NCI-H187 (cell line): ENCODE measurements around the gene OTOF.

ENCODE experiments used
- DNase-seq, 2 experiments: peaks; one replicate each; lab custom pipeline; 2025; lab: John Stamatoyannopoulos, UW

OTOF gene

DNA sequence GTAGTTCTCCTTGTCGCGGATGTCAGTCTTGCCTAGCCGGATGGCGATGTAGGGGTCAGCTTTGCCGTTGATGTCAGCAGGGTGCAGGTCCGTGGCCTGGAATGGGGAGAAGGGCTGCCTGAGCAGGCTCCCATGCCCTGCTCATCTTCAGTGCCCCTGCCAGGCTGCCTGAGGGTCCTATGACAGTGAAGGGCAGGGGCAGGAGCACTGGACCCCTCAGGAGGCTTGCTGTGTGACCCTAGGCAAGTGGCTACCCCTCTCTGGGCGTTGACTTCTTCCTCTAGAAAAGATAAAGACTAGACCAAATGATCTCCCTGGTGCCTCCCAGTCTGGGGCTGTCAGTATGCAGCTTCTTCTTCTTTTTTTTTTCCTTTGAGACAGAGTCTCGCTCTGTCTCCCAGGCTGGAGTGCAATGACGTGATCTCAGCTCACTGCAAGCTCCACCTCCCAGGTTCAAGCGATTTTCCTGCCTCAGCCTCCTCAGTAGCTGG, 11.9 kb downstream of the OTOF start:
- no peak for DNase-seq

DNA sequence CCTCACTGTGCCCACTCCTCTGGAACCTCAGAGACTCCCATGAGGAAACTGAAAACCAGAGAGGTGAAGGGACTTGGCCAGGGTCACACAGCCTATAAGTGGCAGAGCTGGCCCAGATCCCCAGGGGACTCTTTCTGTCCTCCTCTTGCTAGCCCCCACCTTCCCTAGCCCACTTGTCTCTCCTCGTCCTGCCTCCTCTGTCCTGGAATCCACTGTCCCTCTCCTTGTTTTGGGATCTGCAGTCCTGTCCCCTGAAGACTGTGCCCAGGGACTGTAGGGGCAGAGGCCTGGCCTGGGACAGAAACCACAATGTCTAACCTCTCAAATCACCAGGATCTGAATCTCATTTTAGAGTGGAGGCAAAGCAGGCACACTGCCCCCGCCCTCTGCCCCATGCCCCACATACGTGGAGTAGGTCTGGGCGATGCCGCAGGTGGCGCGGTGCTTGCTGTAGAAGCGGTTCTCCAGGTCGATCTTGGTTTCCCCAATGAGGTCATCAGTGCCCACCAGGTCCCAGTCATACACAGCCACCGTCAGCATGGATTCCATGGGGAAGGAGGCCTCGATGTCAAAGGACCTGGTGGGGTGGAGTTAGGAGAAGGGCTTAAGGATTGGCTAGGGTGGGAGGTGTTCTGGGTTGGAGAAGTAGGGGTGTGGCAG, 12.5 kb downstream of the OTOF start:
- no peak for DNase-seq

DNA sequence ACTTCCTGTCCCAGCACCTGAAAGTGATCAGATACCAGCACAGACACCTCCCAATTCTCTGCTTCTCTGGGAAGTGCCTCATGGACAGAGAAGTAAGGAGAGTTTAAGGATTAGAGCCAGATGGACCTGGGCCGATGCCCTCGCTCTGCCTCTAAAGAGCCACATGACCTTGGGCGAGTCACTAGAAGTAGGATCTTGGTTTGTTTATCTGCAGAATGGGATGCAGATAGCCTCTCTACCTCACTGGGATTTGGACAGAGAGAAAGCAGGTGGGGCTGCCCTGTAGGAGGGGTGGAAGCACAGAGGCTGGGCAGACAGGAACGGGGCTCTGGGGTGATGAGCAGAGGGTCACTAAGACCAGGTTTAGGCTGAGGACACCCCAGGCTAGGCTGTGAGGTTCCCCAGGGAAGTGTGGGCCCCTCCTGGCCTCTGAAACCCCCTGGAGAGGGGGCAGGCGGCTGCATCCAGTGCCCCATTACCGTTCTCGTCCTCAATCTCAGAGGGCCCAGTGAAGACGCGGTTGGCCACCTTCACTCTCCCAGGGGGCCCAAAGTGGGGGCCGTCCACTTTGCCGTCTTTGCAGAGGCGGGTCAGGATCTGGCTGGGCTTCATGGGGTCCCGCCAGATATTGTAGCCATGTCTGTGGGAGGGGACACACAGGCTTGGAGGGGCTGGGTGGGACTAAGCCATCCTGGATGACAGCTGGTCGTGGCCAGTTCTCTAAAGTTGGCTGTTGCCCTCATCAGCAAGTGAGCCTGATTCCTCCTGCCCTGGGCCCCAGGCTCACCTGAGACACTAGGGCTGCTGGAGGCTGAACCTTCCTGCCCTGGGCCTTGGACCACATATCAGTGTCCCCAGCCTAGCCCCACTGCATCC, 13.3 kb downstream of the OTOF start:
- DNase-seq: no peak

DNA sequence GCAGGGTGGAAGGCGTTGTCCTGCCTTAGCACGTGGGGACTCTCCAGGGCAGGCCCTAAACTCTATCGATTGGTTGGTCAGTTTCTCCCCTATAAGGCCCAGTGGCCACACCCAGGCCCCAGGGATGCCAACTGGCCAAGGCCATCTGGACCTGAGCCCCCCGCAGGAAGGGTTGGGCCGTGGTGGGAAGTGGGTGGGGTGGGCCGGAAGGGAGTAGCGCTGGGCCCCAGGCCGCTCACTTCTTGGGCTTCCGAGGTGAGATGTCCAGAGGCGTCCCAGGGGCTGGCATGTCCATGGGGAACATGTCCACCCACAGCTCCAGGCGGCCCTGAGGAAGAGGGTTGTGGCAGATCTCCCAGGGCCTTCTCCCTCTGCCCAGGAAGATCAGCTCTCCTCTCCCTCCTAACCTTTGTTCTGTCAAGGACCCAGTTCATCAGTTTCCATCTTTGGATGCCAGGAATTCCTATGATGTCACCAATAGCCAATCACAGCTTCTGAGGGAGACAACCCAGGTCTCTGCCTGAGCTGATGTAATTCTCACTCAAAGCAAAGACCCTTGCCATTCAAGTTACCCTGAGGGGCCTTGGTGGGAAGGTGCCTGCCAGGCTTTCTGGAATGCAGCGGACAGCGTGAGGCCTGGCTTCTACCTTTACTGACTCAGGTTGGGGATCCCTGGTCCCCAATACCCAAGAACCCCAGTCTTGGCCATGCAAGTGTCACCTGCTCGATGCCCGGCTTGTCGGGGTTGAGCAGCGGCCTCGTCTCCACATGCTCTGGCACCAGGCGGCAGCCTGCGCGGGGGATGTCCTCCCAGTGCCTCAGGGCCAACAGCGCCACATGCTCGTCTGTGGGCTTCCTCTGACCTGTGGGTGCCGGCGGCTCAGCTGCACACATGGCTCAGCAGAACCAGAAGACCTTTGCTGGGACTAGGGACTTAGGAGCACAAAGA, 14.4 kb downstream of the OTOF start:
- no peak for DNase-seq

DNA sequence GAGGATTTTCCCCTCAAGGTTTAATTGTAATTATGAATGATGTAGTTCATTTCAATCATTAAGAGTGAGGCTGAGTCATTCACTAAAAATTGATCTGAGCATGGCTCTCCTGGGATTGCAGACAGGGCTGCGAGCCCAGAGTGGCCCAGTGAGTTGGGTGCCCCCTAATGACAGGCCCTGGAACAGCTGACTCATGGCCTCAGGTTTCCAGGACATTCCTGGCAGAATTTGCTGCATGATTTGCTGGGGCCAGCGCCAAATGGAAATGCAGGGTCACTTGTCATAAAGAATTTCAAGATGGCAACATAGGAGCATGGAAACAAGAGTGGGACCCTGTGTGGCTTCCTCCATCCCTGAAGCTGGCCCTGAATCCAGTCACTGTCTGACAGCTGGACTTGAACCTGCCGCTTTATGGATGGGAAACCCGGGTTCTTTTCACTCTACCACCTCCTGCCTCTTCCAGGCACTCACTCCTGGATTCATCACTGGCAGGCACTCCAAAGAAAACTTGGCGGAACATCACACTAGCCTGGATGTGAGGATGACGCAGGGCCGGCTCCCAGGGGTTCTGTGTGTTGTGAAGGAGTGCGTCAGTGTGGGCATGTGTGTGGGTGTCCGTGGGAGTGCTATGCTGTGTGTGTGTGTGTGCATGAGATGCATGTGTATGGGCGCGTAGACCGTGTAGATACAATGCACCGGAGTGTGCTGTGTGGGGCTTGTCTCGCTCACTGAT, 15.2 kb downstream of the OTOF start:
- no peak for DNase-seq

DNA sequence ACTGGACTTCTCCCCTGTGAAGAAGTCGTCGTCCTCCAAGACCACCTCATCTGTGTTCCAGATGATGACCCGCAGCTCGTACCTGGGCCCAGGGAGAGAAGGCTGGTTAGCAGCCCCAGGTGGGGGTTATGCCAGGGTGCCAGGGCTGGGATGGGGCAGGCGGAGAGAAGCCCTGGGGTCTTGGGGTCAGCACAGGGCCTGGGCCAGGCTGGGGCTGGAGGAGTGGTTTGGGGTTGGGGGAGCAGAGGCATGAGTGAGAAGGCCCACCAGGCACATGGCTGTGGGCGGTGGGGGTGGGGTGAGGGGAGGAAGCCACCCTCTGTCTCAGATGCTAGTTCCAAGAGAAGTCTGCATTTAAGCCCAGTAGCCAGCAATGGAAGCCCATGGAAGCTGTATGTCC, 15.8 kb downstream of the OTOF start:
- DNase-seq: no peak

DNA sequence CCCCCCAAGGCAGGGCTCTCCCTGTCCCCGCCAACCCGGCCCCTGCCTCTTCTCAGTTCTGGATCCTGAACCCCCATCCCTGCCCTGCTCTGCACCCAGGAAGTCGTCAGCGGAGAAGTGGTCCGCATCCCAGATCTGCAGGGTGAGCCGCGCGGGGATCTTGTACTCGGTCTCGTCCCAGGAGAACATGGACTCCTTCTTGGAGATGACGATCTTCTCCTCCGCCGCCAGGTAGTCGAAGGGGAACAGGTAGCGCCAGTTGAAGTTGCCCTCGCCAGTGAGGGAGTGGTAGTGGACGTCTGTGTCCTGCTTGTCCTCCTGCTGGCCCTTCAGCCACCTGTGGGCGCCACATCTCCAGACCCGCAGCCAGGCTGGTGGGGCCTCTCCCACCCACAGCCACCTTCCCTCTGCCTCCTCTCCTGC, 16.3 kb downstream of the OTOF start:
- DNase-seq: no peak

DNA sequence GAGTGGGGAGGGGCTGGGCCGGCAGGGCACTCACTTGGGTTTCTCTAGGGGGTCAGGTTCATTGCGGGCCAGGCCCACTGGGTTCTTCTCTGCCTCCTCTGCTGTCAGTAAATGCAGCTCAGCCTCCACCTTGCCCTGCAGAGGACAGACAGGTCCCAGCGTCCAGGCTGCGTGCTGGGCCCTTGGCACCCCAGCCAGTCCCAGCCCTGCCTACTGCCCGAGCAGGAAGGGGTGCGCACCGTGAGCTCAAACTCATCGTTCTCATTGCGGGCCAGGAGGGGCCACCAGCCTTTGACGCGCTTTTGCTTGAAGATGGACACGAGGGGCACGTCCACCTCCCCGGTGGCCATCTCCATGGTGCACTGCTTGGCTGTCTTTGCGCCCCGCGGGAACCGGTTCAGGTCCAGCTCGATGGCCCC, 17.3 kb downstream of the OTOF start:
- DNase-seq: no peak

DNA sequence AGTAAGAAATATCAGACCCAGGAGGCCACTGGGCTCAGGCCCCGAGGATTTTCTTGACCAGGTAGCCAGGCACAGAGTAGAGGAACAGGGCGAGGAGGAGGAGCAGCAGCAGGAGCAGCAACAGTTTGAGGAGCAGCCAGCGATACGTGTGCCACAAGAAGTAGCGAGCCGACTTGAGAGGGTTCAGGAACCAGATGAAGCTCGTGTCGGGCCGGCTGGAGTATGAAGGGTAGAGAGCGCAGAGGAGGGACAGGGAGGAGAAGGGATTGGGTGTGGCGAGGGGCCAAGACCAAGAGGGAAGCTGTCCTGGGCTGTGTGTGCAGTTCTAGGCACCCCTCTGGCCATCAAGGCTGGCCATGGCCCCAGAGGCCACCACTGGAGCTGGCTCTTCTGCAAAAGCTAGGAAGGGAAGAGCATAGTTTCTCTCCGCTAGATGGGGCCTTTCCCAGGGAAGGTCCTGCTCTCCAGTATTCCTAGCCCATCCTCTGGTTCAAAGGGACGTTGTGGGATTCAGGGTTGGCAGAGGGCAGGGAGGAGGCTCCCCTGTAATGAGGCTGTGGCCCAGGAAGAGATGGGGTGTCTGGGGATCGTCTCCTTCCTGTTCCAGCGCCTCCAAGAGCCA, 17.8 kb downstream of the OTOF start:
- DNase-seq: no peak

DNA sequence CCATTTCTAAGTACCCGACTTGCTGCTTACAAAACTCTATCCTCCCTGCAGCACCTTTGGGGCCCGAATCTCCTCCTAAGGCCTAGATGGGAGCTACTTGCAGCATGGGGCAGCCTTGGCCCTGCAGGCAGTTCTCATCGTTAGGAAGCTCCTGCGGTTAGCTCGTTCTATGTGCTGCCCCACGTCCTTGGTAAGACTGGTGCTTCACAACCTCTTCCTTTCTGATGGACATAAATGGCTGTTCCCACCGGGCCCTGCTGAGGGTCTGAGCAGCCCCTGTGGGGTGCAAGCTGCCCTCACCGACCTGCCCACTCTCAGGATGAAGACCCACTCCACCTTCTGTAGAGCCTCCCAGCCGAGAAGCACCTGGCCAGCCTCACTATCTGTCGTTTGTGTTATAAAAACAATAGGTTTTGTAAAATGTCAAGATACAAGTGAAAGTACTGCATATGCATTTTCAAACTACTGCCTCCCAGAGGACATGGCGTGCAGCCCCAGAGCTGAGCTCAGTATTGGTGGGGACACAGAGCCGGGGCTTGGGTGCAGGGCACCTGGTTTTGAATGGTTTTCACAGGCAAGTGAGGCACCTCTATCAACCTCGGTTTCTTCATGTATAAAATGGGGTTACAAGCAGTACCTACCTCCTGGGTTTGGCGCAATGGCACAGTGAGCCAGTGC, 19.4 kb downstream of the OTOF start:
- no peak for DNase-seq

DNA sequence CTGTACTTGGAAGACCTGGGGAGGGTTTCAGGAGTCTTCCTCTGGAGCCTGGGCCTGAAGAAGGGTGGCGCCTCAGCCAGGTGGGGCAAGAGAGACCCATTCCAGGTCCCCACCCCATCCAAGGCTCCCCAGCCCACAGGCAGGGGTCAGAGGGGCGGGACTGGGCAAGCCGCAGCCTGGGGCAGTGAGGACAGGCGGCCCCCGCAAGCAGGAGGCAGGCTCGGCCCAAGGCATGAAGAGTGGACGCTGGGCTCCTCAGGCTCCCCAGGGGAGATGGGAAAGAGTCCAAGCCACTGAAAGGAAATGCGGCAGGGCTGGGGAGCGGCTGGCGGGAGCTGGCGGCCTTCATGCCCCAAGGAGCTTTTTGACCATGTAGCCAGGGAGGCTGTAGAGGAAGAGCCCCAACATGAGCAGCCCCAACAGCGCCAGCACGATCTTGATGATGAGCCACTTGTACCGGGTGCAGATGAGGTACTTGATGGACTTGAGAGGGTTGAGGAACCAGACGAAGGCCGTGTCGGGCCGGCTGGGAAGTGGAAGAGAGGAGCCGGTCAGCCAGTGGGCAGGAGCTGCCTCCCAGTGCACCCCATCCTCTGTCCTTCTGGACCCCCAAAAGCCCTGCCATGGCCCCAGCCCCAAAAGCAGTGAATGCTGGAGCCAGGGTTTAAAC, 20.1 kb downstream of the OTOF start:
- no peak for DNase-seq

DNA sequence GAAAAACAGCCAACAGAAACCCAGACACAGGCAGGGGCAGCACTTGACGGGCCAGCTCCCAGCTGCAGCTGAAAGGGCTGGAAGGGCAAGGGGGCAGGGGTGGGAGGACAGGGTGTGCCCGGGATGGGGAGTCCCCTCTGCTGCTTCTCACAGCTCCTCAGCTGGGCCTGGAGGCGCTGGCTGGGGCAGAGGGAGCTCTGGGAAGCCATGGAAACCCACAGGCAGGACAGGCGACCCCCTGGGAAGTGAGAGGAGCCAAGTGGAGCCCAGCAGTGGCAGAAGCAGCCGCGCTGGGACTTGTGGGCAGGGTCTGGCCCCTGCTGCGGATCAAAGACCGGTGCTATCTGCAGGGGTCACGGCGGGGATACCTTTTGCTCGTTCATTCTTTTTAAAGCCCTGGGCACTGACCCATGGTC, 20.7 kb downstream of the OTOF start:
- DNase-seq: no peak

DNA sequence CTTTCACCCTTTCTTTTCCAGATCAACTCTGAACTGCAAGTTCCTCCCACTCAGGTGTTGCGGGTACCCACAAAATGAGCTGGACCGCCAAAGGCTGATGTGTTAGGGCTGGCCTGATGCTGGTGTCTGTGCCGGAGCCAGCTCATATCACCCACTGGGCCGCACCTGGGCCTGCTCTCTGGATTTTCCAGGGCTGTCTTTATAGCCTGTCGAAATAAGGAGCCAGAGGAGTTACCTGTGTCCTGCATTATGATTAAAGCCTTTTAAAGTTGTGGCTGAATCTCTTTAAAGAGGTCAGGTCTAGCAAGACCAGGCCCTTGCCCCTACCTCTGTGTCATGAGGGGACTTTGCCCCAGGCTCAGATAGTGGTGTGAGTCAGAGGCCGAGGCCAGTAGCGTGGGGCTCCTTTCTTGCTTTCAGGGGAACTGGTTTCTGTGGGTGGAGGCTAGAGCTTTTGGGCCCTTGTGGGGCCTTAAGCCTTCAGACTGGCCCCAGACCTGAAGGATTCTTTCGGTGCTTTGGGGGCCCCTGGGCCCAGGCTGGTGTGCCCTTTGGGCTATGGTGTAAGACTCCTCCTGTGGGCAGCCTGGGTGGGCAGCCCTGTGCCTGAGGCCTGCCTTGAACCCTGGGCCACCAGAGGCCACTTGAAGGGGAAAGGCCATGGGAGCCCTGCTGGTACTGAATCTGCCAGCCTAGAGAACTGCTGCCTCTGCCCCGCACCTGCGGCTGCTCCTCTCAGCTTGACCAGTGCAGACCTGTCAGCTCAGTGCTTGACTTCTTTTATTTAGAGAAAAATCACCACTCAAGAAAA, 21.3 kb downstream of the OTOF start:
- DNase-seq: no peak

DNA sequence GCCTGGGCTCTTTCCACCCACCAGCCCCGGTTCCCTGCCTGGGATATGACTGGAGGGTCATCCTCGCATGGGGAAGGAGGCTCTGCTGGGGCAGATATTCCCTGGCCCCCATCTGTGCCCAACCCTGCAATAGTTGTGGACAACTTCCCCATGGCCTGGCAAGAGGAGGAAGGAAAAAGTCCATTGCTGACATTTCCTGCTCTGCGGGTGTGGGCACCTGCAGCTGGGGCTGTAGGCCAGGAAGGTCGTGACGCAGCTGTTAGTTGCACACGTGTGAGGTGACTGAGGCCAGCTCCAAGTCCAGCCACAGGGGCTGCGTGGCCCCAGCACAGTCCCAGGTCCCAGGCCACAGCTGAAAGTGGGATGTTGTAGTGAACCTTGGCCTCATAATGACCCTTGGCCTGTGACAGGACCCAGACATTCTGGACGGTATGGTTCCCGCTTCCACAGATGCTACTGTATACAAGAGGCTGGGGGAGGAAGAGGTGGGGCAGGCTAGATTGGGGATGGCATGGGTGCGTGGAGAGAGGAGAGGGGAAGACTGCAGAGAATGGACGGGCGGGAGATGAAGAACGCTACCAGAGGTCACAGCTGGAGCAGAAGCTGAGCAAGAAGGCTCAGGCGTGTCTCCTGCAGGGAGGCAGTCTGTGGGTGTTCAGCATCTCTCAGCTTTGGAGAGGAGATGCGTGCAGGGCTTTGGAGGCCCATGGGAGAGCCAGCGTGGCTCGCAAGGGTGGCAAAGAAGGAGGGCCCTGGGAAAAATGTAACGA, 22.1 kb downstream of the OTOF start:
- no peak for DNase-seq

DNA sequence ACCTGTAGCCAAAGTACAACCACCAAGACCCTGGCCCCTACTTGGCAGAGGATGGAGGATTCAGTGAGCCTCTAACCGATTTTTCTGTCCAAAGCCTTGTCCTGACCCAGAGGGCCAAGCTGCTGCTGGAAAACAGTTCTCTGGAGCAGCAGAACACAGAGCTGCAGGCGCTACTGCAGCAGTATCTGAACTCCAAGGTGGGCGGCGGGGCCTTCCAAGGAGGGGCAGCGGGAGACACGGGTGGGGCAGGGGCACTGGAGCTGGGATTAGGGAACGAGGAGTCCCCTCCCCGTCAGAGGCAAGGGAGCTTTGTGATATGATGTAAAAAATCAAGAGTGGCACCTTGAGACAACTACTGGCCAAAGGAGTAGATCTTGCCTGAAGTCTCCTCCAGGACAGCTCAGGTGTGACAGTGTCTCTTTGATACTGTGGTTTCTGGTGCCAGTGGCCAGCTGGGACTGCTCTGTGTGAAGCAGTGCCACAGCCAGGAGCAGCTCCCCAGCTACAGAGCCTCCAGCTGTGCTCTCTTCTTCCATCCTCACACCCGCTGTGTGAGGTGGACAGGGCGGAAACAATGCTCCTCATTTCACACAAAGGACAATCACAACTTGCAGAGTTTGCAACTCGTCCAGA, 22.8 kb downstream of the OTOF start:
- DNase-seq: no peak

DNA sequence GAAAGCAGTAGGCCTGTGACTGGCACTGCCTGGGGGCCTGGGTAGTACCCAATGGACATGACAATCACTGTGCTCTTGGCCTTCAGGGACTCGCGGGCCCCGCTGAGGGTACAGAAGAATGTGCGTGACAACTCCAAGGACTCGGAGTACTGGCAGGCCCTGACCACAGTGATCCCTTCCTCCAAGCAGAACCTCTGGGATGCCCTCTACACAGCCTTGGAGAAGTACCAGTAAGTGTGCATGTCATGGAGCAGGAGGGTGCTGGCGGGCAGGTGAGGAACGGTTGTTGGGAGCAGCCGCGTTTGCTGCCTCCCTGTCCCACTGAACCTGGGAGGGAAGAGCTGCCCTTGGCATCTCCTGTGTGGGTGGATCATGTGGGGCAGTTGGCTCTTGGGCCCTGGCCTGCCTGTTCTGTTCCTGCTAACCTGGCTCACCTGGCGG, 23.3 kb downstream of the OTOF start:
- no peak for DNase-seq

DNA sequence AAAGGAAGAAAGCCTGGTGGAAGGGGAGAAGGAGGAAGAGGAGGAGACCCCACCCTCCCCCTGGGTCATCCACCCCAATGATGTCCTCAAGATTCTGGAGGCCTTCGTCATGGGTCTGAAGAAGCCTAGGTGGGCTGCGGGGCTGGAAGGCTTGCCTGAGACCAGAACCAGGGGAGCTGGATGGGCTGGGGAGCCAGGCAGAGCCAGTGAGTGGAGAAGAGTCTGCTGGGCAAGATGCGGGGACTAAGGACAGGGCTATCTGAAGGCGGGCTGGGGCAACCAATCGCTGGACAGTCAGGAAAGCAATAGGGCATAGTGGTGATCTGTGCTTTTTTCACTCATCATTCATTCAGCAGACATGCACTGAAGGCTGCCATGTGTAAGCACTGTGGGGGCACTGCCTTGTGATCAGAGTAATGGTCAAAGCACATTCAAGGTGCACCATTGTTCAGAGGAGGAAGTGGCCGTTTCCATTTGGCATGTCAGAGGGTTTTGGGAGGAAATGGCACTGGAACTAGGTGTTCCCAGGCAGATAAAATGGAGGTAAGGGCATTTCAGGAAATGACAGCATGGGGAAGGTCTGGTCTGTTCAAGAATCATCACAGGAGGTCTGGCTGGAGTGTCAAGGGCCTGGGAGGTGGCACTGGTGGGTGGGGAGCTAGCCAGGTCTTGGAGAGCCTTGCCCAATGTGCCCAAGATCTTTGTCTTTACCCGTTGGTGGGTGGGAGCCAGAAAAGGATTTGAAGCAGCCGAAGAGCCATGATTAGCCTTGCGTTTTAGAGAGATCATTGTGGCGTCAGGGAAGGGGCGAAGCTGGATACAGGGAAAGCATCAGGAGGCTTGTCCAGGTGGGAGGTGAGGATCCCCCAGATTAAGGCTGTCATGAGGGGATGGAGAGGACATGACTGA, 24.2 kb downstream of the OTOF start:
- DNase-seq: no peak
